Measurements from ENCODE around the gene KBTBD13. TPM values are rescaled to one million over a fixed set of nuclear protein-coding genes. Genes with fewer than 3 reads are reported as not detected.

The KBTBD13 gene
- total RNA-seq, 1 donor from 2014 or later: not detected

- ATAC-seq: no peak
- DNase-seq (ENCODE audit: low spot score): no peak
Measured at GRCh38 chr15:65102912-65103311, 26.4 kb downstream of the KBTBD13 start.

- peak; percentile 21 for DNase-seq (ENCODE audit: low spot score)
Measured at GRCh38 chr15:65105038-65105437, 28.5 kb downstream of the KBTBD13 start.

GRCh38 chr15:65106011-65106590, 29.6 kb downstream of the KBTBD13 start:
- DNase-seq (ENCODE audit: low spot score) (peak; percentile 23), ATAC-seq (no peak)

More at GRCh38 chr15:65105038-65105437, 28.5 kb downstream of the KBTBD13 start:
- no peak for ATAC-seq

- peak; percentile 39 for DNase-seq (ENCODE audit: low spot score)
- peak; percentile 63 for ATAC-seq
Measured at GRCh38 chr15:65110676-65111292, 34.2 kb downstream of the KBTBD13 start.

GRCh38 chr15:65115086-65115485, 38.5 kb downstream of the KBTBD13 start, which contains the start of gene UBAP1L:
Gene UBAP1L, minus strand, starts transcription at chr15:65115200. Its CDS starts 8,985 bp downstream, at chr15:65106215.
- DNase-seq (ENCODE audit: low spot score): no peak
- no peak for ATAC-seq

- ATAC-seq: no peak
Measured at GRCh38 chr15:65115542-65115941, 39.0 kb downstream of the KBTBD13 start.

More at GRCh38 chr15:65115542-65115941, 39.0 kb downstream of the KBTBD13 start:
- DNase-seq (ENCODE audit: low spot score): no peak

Other genes starting within 250 kb of the KBTBD13 start
- 4.3 TPM for gene PLEKHO2, start 234.8 kb upstream of the KBTBD13 start, total RNA-seq
- 0.38 TPM for gene ANKDD1A, start 164.8 kb upstream of the KBTBD13 start, total RNA-seq
- gene SPG21, start 86.8 kb upstream of the KBTBD13 start, total RNA-seq: 35.7 TPM
- 9.9 TPM for gene MTFMT, start 47.1 kb upstream of the KBTBD13 start, total RNA-seq
- gene SLC51B, start 31.4 kb upstream of the KBTBD13 start, total RNA-seq: 0.75 TPM
- gene RASL12, start 8.8 kb upstream of the KBTBD13 start, total RNA-seq: 0.15 TPM
- gene UBAP1L, start 38.5 kb downstream of the KBTBD13 start, total RNA-seq: 5.5 TPM
- 9.7 TPM for gene PDCD7, start 57.1 kb downstream of the KBTBD13 start, total RNA-seq
- 76.2 TPM for gene CLPX, start 108.6 kb downstream of the KBTBD13 start, total RNA-seq
- 1.3 TPM for gene CILP, start 134.7 kb downstream of the KBTBD13 start, total RNA-seq
- gene PARP16, start 210.1 kb downstream of the KBTBD13 start, total RNA-seq: 9.8 TPM
- gene RNU5A-1, start 219.3 kb downstream of the KBTBD13 start, total RNA-seq: not detected
- gene RNU5B-1, start 227.9 kb downstream of the KBTBD13 start, total RNA-seq: not detected